ENCODE data around the gene RUNX2. TPM values are rescaled to one million over a fixed set of nuclear protein-coding genes. Genes with fewer than 3 reads are reported as not detected.

Gene RUNX2
- total and polyA plus RNA-seq, 10 of the 15 experiments (the other 5 are each of a cell fraction or from before 2014, with no cell fraction given): 0.01 to 0.77 (median 0.15) TPM; not detected in 3

- TF ChIP-seq NFYB (IDR thresholded peaks at IDR 0.05; ENCODE audit: insufficient read depth, low read depth, low read length) (no peak), PAX5 (IDR thresholded peaks at IDR 0.05; ENCODE audit: borderline replicate concordance, low read depth, low read length) (no peak), MLLT1 (IDR thresholded peaks at IDR 0.05) (no peak)
These were observed 48.3 kb downstream of the RUNX2 start (continued) for GRCh38 chr6:45376310-45377042.

DNA sequence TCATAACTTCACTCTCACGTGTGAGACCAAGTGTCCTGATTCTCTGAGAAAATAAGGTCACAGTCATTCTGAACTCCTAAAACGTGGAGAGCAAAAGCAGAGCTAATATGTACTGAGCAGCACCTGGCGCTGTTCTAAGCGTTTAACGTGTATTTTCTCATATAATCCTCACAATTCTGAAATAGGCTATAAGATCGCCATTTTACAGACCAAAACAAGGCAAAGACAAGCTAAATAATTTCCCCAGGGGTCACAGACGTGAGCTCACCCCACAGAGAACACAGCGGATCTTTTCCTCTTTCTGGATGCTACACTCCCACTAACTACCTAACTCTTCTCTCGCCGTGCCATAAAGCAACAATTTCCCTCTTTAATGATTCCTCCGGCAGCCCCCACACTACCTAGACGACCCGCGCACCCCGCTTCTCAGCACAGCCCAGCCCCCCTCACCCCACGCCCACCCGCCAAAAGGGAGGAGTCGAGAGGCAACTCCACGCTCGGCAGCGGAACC is 49.0 kb downstream of the RUNX2 start:
- DNase-seq (ENCODE audit: low read depth, low spot score) (peak; percentile 17), ATAC-seq (peak; percentile 4), FAIRE-seq (peak; percentile 56)
- H3K4me1 ChIP-seq (ENCODE audit: control insufficient read depth, insufficient read depth, low read length): no peaks in the 10 kb centered on the region; the same call in 1 of the 2 replicates
- H3K9me3 ChIP-seq (replicated peaks; ENCODE audit: control insufficient read depth, insufficient read depth, low read length): no peaks in the 10 kb centered on the region; the same call in 2 of the 3 replicates
- TSS peak; percentile 93 for BruUV-seq (replicated peaks)
- H4K20me1 ChIP-seq (ENCODE audit: control insufficient read depth, insufficient read depth): no peaks in the 10 kb centered on the region
- ChIA-PET CTCF (interaction anchor here (0.7 to 4.4 kb wide), 5 partner anchors 10 to 720 kb away, joined by 3 to 22 read pairs (median 8); no protein-coding TSS in a partner anchor), POLR2A (interaction anchor here (0.5 kb wide), 1 partner anchor 68 kb away, joined by 3 read pairs; no protein-coding TSS in a partner anchor), RAD21 (ENCODE audit: unreplicated experiment) (interaction anchor here (1.5 to 2.9 kb wide), 6 partner anchors 39 to 746 kb away, joined by 4 to 16 read pairs (median 8); no protein-coding TSS in a partner anchor), SMC1A (ENCODE audit: uncharacterized antibody, unreplicated experiment) (interaction anchor here (1.4 to 2.9 kb wide), 2 partner anchors 9 to 338 kb away, joined by 3 to 15 read pairs; no protein-coding TSS in a partner anchor)
- H3K4me3 ChIP-seq: peak overlapping the region; percentile 69
- no peaks in the 10 kb centered on the region for H3K79me2 ChIP-seq (ENCODE audit: control insufficient read depth, insufficient read depth, low read length)
- H3K27me3 ChIP-seq (replicated peaks in 1 of 2; ENCODE audit: control insufficient read depth in 2 of 2, insufficient read depth in 2 of 2, low read length in 1 of 2): peaks cover 0 to 2% of the 10 kb centered on the region in 2 experiments; a peak in 1 of 4 replicates
- peak overlapping the region; percentile 80 for H3K27ac ChIP-seq (ENCODE audit: control insufficient read depth, insufficient read depth)
- peak overlapping the region; percentile 78 for H3K4me2 ChIP-seq (ENCODE audit: control insufficient read depth, insufficient read depth)
- peak overlapping the region; percentile 53; the same call in 1 of the 2 replicates for H3K9ac ChIP-seq (ENCODE audit: control insufficient read depth, insufficient read depth, low read length)
- no peaks in the 10 kb centered on the region for H3K36me3 ChIP-seq (ENCODE audit: control insufficient read depth in 2 of 2, insufficient read depth in 2 of 2, low read length in 1 of 2)
- in situ Hi-C loops (cut with MboI): no loop called here
- H2AFZ ChIP-seq (ENCODE audit: control insufficient read depth, low read depth, low read length): peak overlapping the region; percentile 95
- intact Hi-C loops (cut with micrococcal nuclease; ENCODE audit: unreplicated experiment): loop anchor here (5.0 to 10.0 kb wide), 4 partner anchors 222 to 720 kb away; no protein-coding TSS in a partner anchor
- WGBS (ENCODE audit: insufficient coverage, insufficient replicate concordance, low lambda C conversion rate, missing lambda C conversion rate): under 1% methylated on average over 20 of the region's 21 CpGs
- TF ChIP-seq TCF7 (IDR thresholded peaks at IDR 0.05; ENCODE audit: borderline replicate concordance) (no peak), GATAD2B (conservative IDR thresholded peaks at IDR 0.05; ENCODE audit: low read depth) (0 out of 2 replicates have a peak, but pooled peaks have one; percentile 18), NR2C1 (IDR thresholded peaks at IDR 0.05) (no peak), NR2F1 (conservative IDR thresholded peaks at IDR 0.05) (peak; percentile 63; the same call in 1 of the 2 replicates), MTA2 (IDR thresholded peaks at IDR 0.05; ENCODE audit: low read depth) (peak; percentile 46; the same call in 1 of the 2 replicates), EGR1 (IDR thresholded peaks at IDR 0.05; ENCODE audit: borderline replicate concordance in 1 of 2, low read depth in 2 of 2, low read length in 2 of 2) (0 out of 3 replicates have a peak, but pooled peaks of 1 of the 2 experiments have one; percentile 12), ETV6 (conservative IDR thresholded peaks at IDR 0.05 in 1 of 2, IDR thresholded peaks at IDR 0.05 in 1 of 2; ENCODE audit: borderline replicate concordance in 1 of 2, low read depth in 1 of 2) (no peak), NBN (IDR thresholded peaks at IDR 0.05) (peak; percentile 62), EED (IDR thresholded peaks at IDR 0.05; ENCODE audit: low read depth) (no peak), GABPA (IDR thresholded peaks at IDR 0.05; ENCODE audit: low read depth) (no peak), TARDBP (IDR thresholded peaks at IDR 0.05; ENCODE audit: borderline replicate concordance) (no peak), CHD2 (IDR thresholded peaks at IDR 0.05; ENCODE audit: borderline replicate concordance, low read depth, low read length) (peak; percentile 63; the same call in 1 of the 2 replicates), CREM (IDR thresholded peaks at IDR 0.05; ENCODE audit: low read depth) (no peak), HDGF (IDR thresholded peaks at IDR 0.05) (0 out of 2 replicates have a peak, but pooled peaks have one; percentile 31)
